Tibial nerve (tissue), 4 donors: ENCODE results near the gene NLRP3. TPM values are rescaled to one million over a fixed set of nuclear protein-coding genes. Genes with fewer than 3 reads are reported as not detected.
"Not testable (repeated sequence)": the region's sequence is repeated elsewhere in the genome, so short reads cannot be mapped to it uniquely, and the experiment has no call there.

ENCODE experiments used
- DNase-seq, 2 donors: peaks; one replicate each; pipeline ENCODE4 v3.0.0-alpha.2; 2019; ENCODE audit warnings: low spot score in 2 of 2
- H3K27ac ChIP-seq, 4 donors: fragments of 200-600 bp; sonication (generic) in 3 of 4; one replicate each; pipeline ENCODE4 v1.5.1; 2017 to 2019; ENCODE audit warnings: mild to moderate bottlenecking in 1 of 4
- H3K27me3 ChIP-seq, 2 donors: fragments of 200-600 bp; sonication (generic) in 1 of 2; one replicate each; pipeline versions ENCODE4 v1.5.1 to v1.6.0; 2017 to 2019
- H3K36me3 ChIP-seq, 3 donors: fragments of 200-600 bp; sonication (generic); one replicate each; pipeline ENCODE4 v1.5.1; 2018 to 2019
- H3K4me1 ChIP-seq, 4 donors: fragments of 200-600 bp; sonication (generic) in 3 of 4; one replicate each; pipeline ENCODE4 v1.5.1; 2017 to 2019
- H3K4me3 ChIP-seq, 4 donors: fragments of 200-600 bp; sonication (generic) in 3 of 4; one replicate each; pipeline ENCODE4 v1.5.1; 2017 to 2019; ENCODE audit warnings: mild to moderate bottlenecking in 1 of 4, moderate library complexity in 1 of 4
- H3K9me3 ChIP-seq, 4 donors: fragments of 200-600 bp; sonication (generic) in 3 of 4; one replicate each; pipeline ENCODE4 v1.5.1; 2017 to 2019
- CTCF ChIP-seq, 5 experiments: fragments of 200-600 bp in 3 of 5; fragments of 450-650 bp in 2 of 5; sonication (generic) in 3 of 5; IDR thresholded peaks; one replicate each; pipeline ENCODE4 v1.5.1; 2016 to 2019; ENCODE audit warnings: antibody characterized with exemption in 5 of 5, mild to moderate bottlenecking in 3 of 5, moderate library complexity in 2 of 5
- EP300 ChIP-seq, 2 donors: sonication (generic); formaldehyde crosslinking; IDR thresholded peaks; one replicate each; pipeline ENCODE4 v1.6.1; 2017; ENCODE audit warnings: antibody characterized with exemption in 2 of 2, mild to moderate bottlenecking in 1 of 2
- POLR2A ChIP-seq, 2 donors: fragments of 450-650 bp; IDR thresholded peaks; one replicate each; pipeline ENCODE4 v1.6.1; 2017; ENCODE audit warnings: antibody characterized with exemption in 2 of 2, mild to moderate bottlenecking in 2 of 2, moderate library complexity in 2 of 2
- WGBS, 2 donors: methylation state at CpG; one replicate each; pipeline ENCODE4 v1.1.5; 2018; 5-methylcytosine and 5-hydroxymethylcytosine counted together
- total RNA-seq, 4 donors: library from RNA; depleted of rRNA; stranded (reverse); fragments of >200 nt; gene quantifications; one replicate each; pipeline ENCODE4 v1.1.0, GENCODE V29; 2016

The NLRP3 gene
- total RNA-seq, 4 donors from 2014 or later, result 1.3 to 4.9 (median 3.1) TPM

- H3K36me3 ChIP-seq, result no peaks in the 10 kb centered on the region
- H3K4me1 ChIP-seq, result no peaks in the 10 kb centered on the region
- H3K27ac ChIP-seq, result no peak overlapping the region
- TF ChIP-seq POLR2A (IDR thresholded peaks at IDR 0.05), result no peak
- no peaks in the 10 kb centered on the region for H3K27me3 ChIP-seq
- DNase-seq, result no peak
- H3K9me3 ChIP-seq, result peaks cover 0 to 13% (median 0%) of the 10 kb centered on the region in 4 donors
- H3K4me3 ChIP-seq, result no peak overlapping the region
- 89 to 92% methylated on average over 1 of the region's 1 CpG for WGBS, 2 donors
Measured at GRCh38 chr1:247472035-247472434, 56.1 kb downstream of the NLRP3 start.

GRCh38 chr1:247474367-247474766 lies 58.4 kb downstream of the NLRP3 start:
- H3K4me1 ChIP-seq, result no peaks in the 10 kb centered on the region
- H3K27me3 ChIP-seq, result no peaks in the 10 kb centered on the region
- WGBS, 2 donors, result 66 to 76% methylated on average over 3 of the region's 3 CpGs
- TF ChIP-seq CTCF (IDR thresholded peaks at IDR 0.05) (no peak), POLR2A (IDR thresholded peaks at IDR 0.05) (no peak), EP300 (IDR thresholded peaks at IDR 0.05) (no peak)
- no peak overlapping the region for H3K4me3 ChIP-seq
- no peak for DNase-seq
- peaks cover 0 to 13% (median 0%) of the 10 kb centered on the region in 4 donors for H3K9me3 ChIP-seq
- H3K27ac ChIP-seq, result no peak overlapping the region
- H3K36me3 ChIP-seq, result no peaks in the 10 kb centered on the region

- TF ChIP-seq POLR2A (IDR thresholded peaks at IDR 0.05), result no peak
- TF ChIP-seq EP300 (IDR thresholded peaks at IDR 0.05), result no peak
- TF ChIP-seq CTCF (IDR thresholded peaks at IDR 0.05), result no peak
- Histone ChIP-seq H3K36me3 (no peaks in the 10 kb centered on the region), H3K27me3 (no peaks in the 10 kb centered on the region), H3K9me3 (peaks cover 0 to 13% (median 0%) of the 10 kb centered on the region in 4 donors), H3K4me3 (no peak overlapping the region), H3K27ac (no peak overlapping the region), H3K4me1 (no peaks in the 10 kb centered on the region)
- WGBS, 2 donors, result 85 to 100% methylated on average over 2 of the region's 2 CpGs
- no peak for DNase-seq
Measured at GRCh38 chr1:247475793-247476192, 59.8 kb downstream of the NLRP3 start.

GRCh38 chr1:247476328-247477058 lies 60.5 kb downstream of the NLRP3 start:
- H3K27me3 ChIP-seq, H3K27ac ChIP-seq, H3K4me3 ChIP-seq, DNase-seq, H3K4me1 ChIP-seq, H3K36me3 ChIP-seq: not testable (repeated sequence)
- peaks cover 0 to 13% (median 0%) of the 10 kb centered on the region in 4 donors for H3K9me3 ChIP-seq
- WGBS, 2 donors, result 88 to 89% methylated on average over 6 of the region's 6 CpGs

GRCh38 chr1:247482747-247483146 lies 66.8 kb downstream of the NLRP3 start:
- Histone ChIP-seq H3K9me3 (no peaks in the 10 kb centered on the region), H3K27ac (no peak overlapping the region), H3K4me3 (no peak overlapping the region), H3K4me1 (no peaks in the 10 kb centered on the region), H3K27me3 (no peaks in the 10 kb centered on the region), H3K36me3 (no peaks in the 10 kb centered on the region)
- TF ChIP-seq POLR2A (IDR thresholded peaks at IDR 0.05), result no peak
- TF ChIP-seq CTCF (IDR thresholded peaks at IDR 0.05), result no peak
- TF ChIP-seq EP300 (IDR thresholded peaks at IDR 0.05), result no peak
- WGBS, 2 donors, result 59 to 60% methylated on average over 1 of the region's 1 CpG
- no peak for DNase-seq

- TF ChIP-seq CTCF (IDR thresholded peaks at IDR 0.05) (peak; percentile 34 to 57 (median 40)), POLR2A (IDR thresholded peaks at IDR 0.05) (no peak)
- Histone ChIP-seq H3K36me3 (no peaks in the 10 kb centered on the region), H3K27me3 (peaks cover 0 to 3% of the 10 kb centered on the region in 2 donors), H3K9me3 (no peaks in the 10 kb centered on the region), H3K27ac (no peak overlapping the region), H3K4me1 (no peaks in the 10 kb centered on the region), H3K4me3 (no peak overlapping the region)
- DNase-seq, result peak in 1 of 2 donors; percentile 36
Measured at GRCh38 chr1:247487057-247487456, 71.1 kb downstream of the NLRP3 start.
